EH (cell line): ENCODE data around the gene KRTAP9-7.
"Not testable (repeated sequence)": the region's sequence is repeated elsewhere in the genome, so short reads cannot be mapped to it uniquely, and the experiment has no call there.

ENCODE experiments used
- DNase-seq: peaks from one replicate; pipeline ENCODE4 v3.0.0-alpha.2; 2015; ENCODE audit warnings: low read depth

Gene KRTAP9-7

GRCh38 chr17:41275648-41276190 is at the start of gene KRTAP9-7:
KRTAP9-7 (plus strand) TSS chr17:41275698; CDS start chr17:41275698, 0 bp downstream.
- DNase-seq, result not testable (repeated sequence)

GRCh38 chr17:41226051-41226450 is 49.4 kb upstream of the KRTAP9-7 start:
- no peak for DNase-seq

- DNase-seq, result not testable (repeated sequence)
These were observed 48.9 kb upstream of the KRTAP9-7 start, which contains the start of gene KRTAP9-2 for GRCh38 chr17:41226598-41227095. KRTAP9-2 (plus strand) TSS chr17:41226648; CDS start chr17:41226655, 7 bp downstream.

GRCh38 chr17:41230094-41230493 is 45.4 kb upstream of the KRTAP9-7 start:
- no peak for DNase-seq

- no peak for DNase-seq
These were observed 43.8 kb upstream of the KRTAP9-7 start for GRCh38 chr17:41231731-41232130.

- DNase-seq, result not testable (repeated sequence)
These were observed 42.9 kb upstream of the KRTAP9-7 start, which contains the start of gene KRTAP9-3 for GRCh38 chr17:41232399-41233105. KRTAP9-3 (plus strand) TSS chr17:41232449; CDS start chr17:41232502, 53 bp downstream.

- DNase-seq, result not testable (repeated sequence)
These were observed 38.4 kb upstream of the KRTAP9-7 start for GRCh38 chr17:41237116-41237515.

- not testable (repeated sequence) for DNase-seq
These were observed 37.5 kb upstream of the KRTAP9-7 start, which contains the start of gene KRTAP9-8 for GRCh38 chr17:41237949-41238437. KRTAP9-8 (plus strand) TSS chr17:41237999; CDS start chr17:41238052, 53 bp downstream.

- not testable (repeated sequence) for DNase-seq
These were observed 28.3 kb upstream of the KRTAP9-7 start for GRCh38 chr17:41246995-41247787.

- DNase-seq, result not testable (repeated sequence)
These were observed 25.8 kb upstream of the KRTAP9-7 start, which contains the start of gene KRTAP9-4 for GRCh38 chr17:41249637-41250240. KRTAP9-4 (plus strand) TSS chr17:41249687; CDS start chr17:41249721, 34 bp downstream.

- no peak for DNase-seq
These were observed 24.2 kb upstream of the KRTAP9-7 start for GRCh38 chr17:41251261-41251660.

GRCh38 chr17:41254861-41255260 is 20.6 kb upstream of the KRTAP9-7 start:
- peak; percentile 56 for DNase-seq

GRCh38 chr17:41255381-41256290 is 19.9 kb upstream of the KRTAP9-7 start, which contains the start of gene KRTAP9-9:
KRTAP9-9 (plus strand) TSS chr17:41255384.
- peak; percentile 49 for DNase-seq

- DNase-seq, result peak; percentile 39
These were observed 19.2 kb upstream of the KRTAP9-7 start for GRCh38 chr17:41256291-41256685.

- no peak for DNase-seq
These were observed 17.1 kb upstream of the KRTAP9-7 start for GRCh38 chr17:41258406-41258805.

GRCh38 chr17:41263212-41263611 is 12.3 kb upstream of the KRTAP9-7 start:
- DNase-seq, result no peak

GRCh38 chr17:41264599-41264998 is 10.9 kb upstream of the KRTAP9-7 start:
- no peak for DNase-seq

- DNase-seq, result no peak
These were observed 10.4 kb upstream of the KRTAP9-7 start, which contains the start of gene KRTAP9-6 for GRCh38 chr17:41265078-41265477. KRTAP9-6 (plus strand) TSS chr17:41265378; CDS start chr17:41265378, 0 bp downstream.

- DNase-seq, result peak; percentile 22
These were observed 7.8 kb upstream of the KRTAP9-7 start for GRCh38 chr17:41267711-41268110.

GRCh38 chr17:41271323-41271722 is 4.2 kb upstream of the KRTAP9-7 start:
- not testable (repeated sequence) for DNase-seq
